Left kidney (tissue), 8 donors: ENCODE data around the gene LAPTM4A. TPM values are rescaled to one million over a fixed set of nuclear protein-coding genes. Genes with fewer than 3 reads are reported as not detected.
"Not testable (repeated sequence)": the region's sequence is repeated elsewhere in the genome, so short reads cannot be mapped to it uniquely, and the experiment has no call there.

Source experiments
- DNase-seq: peaks from one replicate; pipeline ENCODE4 v3.0.0-alpha.2; 2013
- long read RNA-seq, 8 donors: transcript quantifications; one replicate each; lab custom pipeline, GENCODE V29; 2026
- polyA plus RNA-seq: library from polyadenylated mRNA; unstranded; fragments of 120-200 nt; gene quantifications from one replicate; pipeline ENCODE4 v1.2.1, GENCODE V29; 2013; ENCODE audit not compliant: insufficient read length

LAPTM4A gene
- 421 TPM for polyA plus RNA-seq
- long read RNA-seq, donor 1, transcript LAPTM4A-202 (3 exons, 487 nt), result minor isoform, 6 of 444 reads
- long read RNA-seq, donor 1, transcript LAPTM4A-201 (7 exons, 1,765 nt), result major isoform, 292 of 444 reads
- long read RNA-seq, donor 1, partial matches to known transcripts, result 134 of 444 reads
- long read RNA-seq, donor 1, other reads (novel, unspliced or antisense), result 12 of 444 reads
- long read RNA-seq, donor 2, transcript LAPTM4A-201 (7 exons, 1,765 nt), result major isoform, 280 of 568 reads
- long read RNA-seq, donor 2, transcript LAPTM4A-202 (3 exons, 487 nt), result minor isoform, 8 of 568 reads
- long read RNA-seq, donor 2, partial matches to known transcripts, result 272 of 568 reads
- long read RNA-seq, donor 2, other reads (novel, unspliced or antisense), result 8 of 568 reads
- long read RNA-seq, donor 3, transcript LAPTM4A-202 (3 exons, 487 nt), result minor isoform, 6 of 330 reads
- long read RNA-seq, donor 3, transcript LAPTM4A-201 (7 exons, 1,765 nt), result major isoform, 208 of 330 reads
- long read RNA-seq, donor 3, partial matches to known transcripts, result 106 of 330 reads
- long read RNA-seq, donor 3, other reads (novel, unspliced or antisense), result 10 of 330 reads
- long read RNA-seq, donor 4, transcript LAPTM4A-201 (7 exons, 1,765 nt), result major isoform, 15 of 28 reads
- long read RNA-seq, donor 4, partial matches to known transcripts, result 12 of 28 reads
- long read RNA-seq, donor 4, other reads (novel, unspliced or antisense), result 0 of 28 reads
- long read RNA-seq, donor 5, transcript LAPTM4A-202 (3 exons, 487 nt), result minor isoform, 11 of 1,072 reads
- long read RNA-seq, donor 5, transcript LAPTM4A-201 (7 exons, 1,765 nt), result major isoform, 577 of 1,072 reads
- long read RNA-seq, donor 5, partial matches to known transcripts, result 466 of 1,072 reads
- long read RNA-seq, donor 5, other reads (novel, unspliced or antisense), result 18 of 1,072 reads
- long read RNA-seq, donor 6, transcript LAPTM4A-202 (3 exons, 487 nt), result minor isoform, 10 of 369 reads
- long read RNA-seq, donor 6, transcript LAPTM4A-201 (7 exons, 1,765 nt), result major isoform, 238 of 369 reads
- long read RNA-seq, donor 6, partial matches to known transcripts, result 121 of 369 reads
- long read RNA-seq, donor 6, other reads (novel, unspliced or antisense), result 0 of 369 reads
- long read RNA-seq, donor 7, transcript LAPTM4A-201 (7 exons, 1,765 nt), result major isoform, 382 of 576 reads
- long read RNA-seq, donor 7, partial matches to known transcripts, result 170 of 576 reads
- long read RNA-seq, donor 7, other reads (novel, unspliced or antisense), result 20 of 576 reads
- long read RNA-seq, donor 8, transcript LAPTM4A-201 (7 exons, 1,765 nt), result major isoform, 135 of 204 reads
- long read RNA-seq, donor 8, transcript LAPTM4A-202 (3 exons, 487 nt), result minor isoform, 6 of 204 reads
- long read RNA-seq, donor 8, partial matches to known transcripts, result 57 of 204 reads
- long read RNA-seq, donor 8, other reads (novel, unspliced or antisense), result 6 of 204 reads

- peak; percentile 99 for DNase-seq
Observed at GRCh38 chr2:20051532-20052228, at the start of gene LAPTM4A. Gene LAPTM4A (minus strand): TSS chr2:20051628. CDS start chr2:20051520, 108 bp downstream.

GRCh38 chr2:20100711-20101110 lies 49.3 kb upstream of the LAPTM4A start:
- no peak for DNase-seq

GRCh38 chr2:20099780-20100179 lies 48.4 kb upstream of the LAPTM4A start:
- no peak for DNase-seq

GRCh38 chr2:20097889-20098714 lies 46.7 kb upstream of the LAPTM4A start:
- DNase-seq, result peak; percentile 77

GRCh38 chr2:20095469-20095868 lies 44.0 kb upstream of the LAPTM4A start:
- DNase-seq, result no peak

GRCh38 chr2:20094955-20095354 lies 43.5 kb upstream of the LAPTM4A start:
- DNase-seq, result no peak

- DNase-seq, result no peak
Observed at GRCh38 chr2:20094142-20094755, 42.8 kb upstream of the LAPTM4A start.

GRCh38 chr2:20093263-20094141 lies 42.1 kb upstream of the LAPTM4A start:
- DNase-seq, result peak; percentile 75

- no peak for DNase-seq
Observed at GRCh38 chr2:20092901-20093235, 41.4 kb upstream of the LAPTM4A start.

- no peak for DNase-seq
Observed at GRCh38 chr2:20092226-20092900, 40.9 kb upstream of the LAPTM4A start.

- no peak for DNase-seq
Observed at GRCh38 chr2:20091305-20091991, 40.0 kb upstream of the LAPTM4A start.

- DNase-seq, result no peak
Observed at GRCh38 chr2:20089715-20090464, 38.5 kb upstream of the LAPTM4A start.

GRCh38 chr2:20085909-20086308 lies 34.5 kb upstream of the LAPTM4A start:
- not testable (repeated sequence) for DNase-seq

- DNase-seq, result not testable (repeated sequence)
Observed at GRCh38 chr2:20082812-20083211, 31.4 kb upstream of the LAPTM4A start.

GRCh38 chr2:20081841-20082240 lies 30.4 kb upstream of the LAPTM4A start:
- no peak for DNase-seq

- DNase-seq, result no peak
Observed at GRCh38 chr2:20080839-20081415, 29.5 kb upstream of the LAPTM4A start.
